ENCODE results near the gene MPIG6B.

DNA sequence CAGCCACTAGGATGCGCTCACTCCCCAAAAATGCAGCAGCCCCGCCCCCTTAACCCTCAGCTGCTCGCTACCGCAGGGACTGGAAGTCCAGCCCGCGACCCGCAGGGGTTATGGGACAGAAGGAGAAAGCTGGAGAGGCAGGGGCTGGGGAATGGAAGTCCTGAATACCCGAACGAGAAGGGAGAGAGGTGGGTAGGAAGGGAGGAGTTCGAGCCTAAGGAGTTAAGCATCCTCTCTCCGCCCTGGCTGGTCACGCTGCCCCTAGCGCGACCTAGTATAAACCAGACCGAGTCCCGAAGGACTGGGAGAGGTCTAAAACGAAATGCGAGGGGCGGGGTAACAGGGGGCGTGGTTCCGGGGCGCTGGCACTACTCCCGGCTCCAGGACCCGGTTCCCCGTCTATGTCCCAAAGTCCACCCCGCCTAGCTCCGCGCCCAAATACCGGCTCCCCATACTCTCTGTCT is 6.4 kb downstream of the MPIG6B start:
- TF ChIP-seq, protein P1, sequence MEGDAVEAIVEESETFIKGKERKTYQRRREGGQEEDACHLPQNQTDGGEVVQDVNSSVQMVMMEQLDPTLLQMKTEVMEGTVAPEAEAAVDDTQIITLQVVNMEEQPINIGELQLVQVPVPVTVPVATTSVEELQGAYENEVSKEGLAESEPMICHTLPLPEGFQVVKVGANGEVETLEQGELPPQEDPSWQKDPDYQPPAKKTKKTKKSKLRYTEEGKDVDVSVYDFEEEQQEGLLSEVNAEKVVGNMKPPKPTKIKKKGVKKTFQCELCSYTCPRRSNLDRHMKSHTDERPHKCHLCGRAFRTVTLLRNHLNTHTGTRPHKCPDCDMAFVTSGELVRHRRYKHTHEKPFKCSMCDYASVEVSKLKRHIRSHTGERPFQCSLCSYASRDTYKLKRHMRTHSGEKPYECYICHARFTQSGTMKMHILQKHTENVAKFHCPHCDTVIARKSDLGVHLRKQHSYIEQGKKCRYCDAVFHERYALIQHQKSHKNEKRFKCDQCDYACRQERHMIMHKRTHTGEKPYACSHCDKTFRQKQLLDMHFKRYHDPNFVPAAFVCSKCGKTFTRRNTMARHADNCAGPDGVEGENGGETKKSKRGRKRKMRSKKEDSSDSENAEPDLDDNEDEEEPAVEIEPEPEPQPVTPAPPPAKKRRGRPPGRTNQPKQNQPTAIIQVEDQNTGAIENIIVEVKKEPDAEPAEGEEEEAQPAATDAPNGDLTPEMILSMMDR (IDR thresholded peaks at IDR 0.05; ENCODE audit: low read depth, low read length, missing input control) = peak; percentile 56
- TF ChIP-seq, protein P2, sequence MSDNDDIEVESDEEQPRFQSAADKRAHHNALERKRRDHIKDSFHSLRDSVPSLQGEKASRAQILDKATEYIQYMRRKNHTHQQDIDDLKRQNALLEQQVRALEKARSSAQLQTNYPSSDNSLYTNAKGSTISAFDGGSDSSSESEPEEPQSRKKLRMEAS (IDR thresholded peaks at IDR 0.05) = peak; percentile 84
- TF ChIP-seq, protein P3, sequence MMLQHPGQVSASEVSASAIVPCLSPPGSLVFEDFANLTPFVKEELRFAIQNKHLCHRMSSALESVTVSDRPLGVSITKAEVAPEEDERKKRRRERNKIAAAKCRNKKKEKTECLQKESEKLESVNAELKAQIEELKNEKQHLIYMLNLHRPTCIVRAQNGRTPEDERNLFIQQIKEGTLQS (IDR thresholded peaks at IDR 0.05) = peak; percentile 19
- TF ChIP-seq JUND (IDR thresholded peaks at IDR 0.05) = peak; percentile 79 to 95
- TF ChIP-seq TAF1 (conservative IDR thresholded peaks at IDR 0.05) = no peak
- peak; percentile 78 to 81 for TF ChIP-seq HNF4A (conservative IDR thresholded peaks at IDR 0.05)
- no peak for TF ChIP-seq ZBTB33 (IDR thresholded peaks at IDR 0.05)
- TF ChIP-seq EGR1 (IDR thresholded peaks at IDR 0.05; ENCODE audit: low read depth in 2 of 2) = no peak
- no peak for TF ChIP-seq GABPA (IDR thresholded peaks at IDR 0.05 in 1 of 2, conservative IDR thresholded peaks at IDR 0.05 in 1 of 2)
- peak; percentile 81 to 90 for TF ChIP-seq RAD21 (IDR thresholded peaks at IDR 0.05)
